Measurements from ENCODE around the gene SMARCAL1.
A peak's percentile ranks its signal among the peaks of the same experiment; 100 is the strongest.
"Not testable (repeated sequence)": the region's sequence is repeated elsewhere in the genome, so short reads cannot be mapped to it uniquely, and the experiment has no call there.

Gene SMARCAL1

DNA sequence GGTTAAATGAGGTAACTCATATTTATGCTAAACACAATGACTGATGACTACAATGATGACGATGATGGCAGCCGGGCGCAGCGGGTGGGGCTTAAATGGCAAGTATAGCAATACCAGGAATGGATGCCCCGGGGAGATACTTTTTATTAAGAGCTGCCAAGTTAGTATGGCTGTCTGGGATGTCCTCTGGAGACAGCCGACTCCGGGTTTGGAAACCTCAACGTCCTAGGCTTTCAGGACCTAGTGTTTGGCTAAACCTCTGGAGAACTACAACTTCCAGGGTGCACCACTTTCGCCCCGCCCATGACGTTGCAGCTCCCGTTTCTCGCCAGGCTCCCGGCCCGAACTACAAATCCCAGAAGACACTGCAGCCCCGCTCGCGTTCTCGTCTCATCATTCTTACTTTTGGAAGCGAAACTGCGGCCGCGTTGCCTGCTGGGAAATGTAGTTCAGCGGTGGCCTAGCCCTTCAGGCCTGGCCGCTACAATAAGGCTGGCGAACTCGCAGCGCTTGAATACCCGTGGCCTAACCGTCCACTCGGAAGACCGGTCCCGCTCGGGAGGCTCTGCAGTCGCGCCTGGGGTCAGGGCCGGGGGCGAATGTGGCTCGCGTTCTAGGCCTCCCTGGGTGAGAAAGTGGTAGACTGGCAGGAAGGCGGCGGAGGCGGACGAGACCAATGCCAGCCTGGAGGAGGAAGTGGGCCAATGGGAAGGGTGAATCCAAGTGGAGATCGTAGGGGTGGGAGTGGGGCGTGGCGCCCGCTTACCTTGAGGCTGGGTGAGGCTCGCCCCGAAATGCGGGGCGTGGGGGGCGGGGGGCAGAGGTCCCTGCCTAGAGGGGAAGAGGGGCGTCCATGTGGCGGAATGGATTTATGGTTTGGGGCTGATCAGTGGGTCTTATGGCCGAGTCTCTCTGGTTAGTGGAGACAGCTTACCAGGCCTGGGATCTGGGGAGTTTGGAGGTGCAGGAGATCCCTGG lies at the start of gene SMARCAL1:
Gene SMARCAL1, plus strand, starts transcription at position 463 of the 978 bp plus-strand sequence. CDS start 2,221 bp downstream, outside the sequence.
- peak; percentile 95 for DNase-seq (ENCODE audit: low read depth)

- peak; percentile 82 for DNase-seq (ENCODE audit: low read depth)
Observed at GRCh38 chr2:216362730-216363129, 49.6 kb upstream of the SMARCAL1 start.

DNA sequence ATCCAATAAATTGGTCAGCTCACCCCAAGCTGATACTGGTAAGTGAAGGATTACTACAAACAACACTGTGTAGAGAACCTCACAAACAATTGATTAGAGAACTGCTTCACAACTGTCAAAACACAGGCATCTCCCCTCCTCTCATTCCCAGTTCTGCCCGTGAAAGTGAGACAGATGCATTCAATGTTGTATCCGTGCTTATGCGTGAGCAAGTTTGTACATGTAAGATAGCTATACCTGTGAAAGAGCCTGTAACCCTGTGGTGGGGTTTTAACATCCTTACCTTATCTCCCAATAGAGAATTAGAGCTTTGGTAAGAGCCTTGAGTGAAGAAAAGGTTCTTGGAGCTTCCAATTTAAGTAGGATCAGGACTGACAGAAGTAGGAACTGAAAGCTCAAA lies 49.1 kb upstream of the SMARCAL1 start:
- DNase-seq (ENCODE audit: low read depth): no peak

- DNase-seq (ENCODE audit: low read depth): no peak
Observed at GRCh38 chr2:216365518-216365917, 46.8 kb upstream of the SMARCAL1 start.

- DNase-seq (ENCODE audit: low read depth): peak; percentile 26
Observed at GRCh38 chr2:216366777-216367471, 45.4 kb upstream of the SMARCAL1 start.

DNA sequence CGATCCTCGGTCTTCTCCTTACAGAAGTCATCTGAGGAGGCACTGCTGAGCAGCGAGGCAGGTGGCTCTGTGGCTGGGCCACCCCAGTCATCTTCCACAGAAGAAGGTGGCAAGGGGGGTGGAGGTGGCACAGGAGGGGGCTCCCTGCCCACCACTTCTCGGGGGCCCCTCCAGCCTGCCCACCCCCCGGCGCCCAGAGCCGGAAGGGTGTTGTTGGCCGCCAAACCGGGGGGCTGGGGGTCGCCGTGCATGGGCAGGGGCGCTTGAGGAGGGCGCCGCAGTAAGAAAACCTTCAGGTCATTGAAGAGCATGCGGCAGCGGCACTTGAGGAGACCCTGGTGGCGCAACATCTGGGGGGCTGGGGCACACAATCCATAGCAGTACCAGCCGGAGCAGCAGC lies 42.5 kb upstream of the SMARCAL1 start:
- no peak for DNase-seq (ENCODE audit: low read depth)

DNA sequence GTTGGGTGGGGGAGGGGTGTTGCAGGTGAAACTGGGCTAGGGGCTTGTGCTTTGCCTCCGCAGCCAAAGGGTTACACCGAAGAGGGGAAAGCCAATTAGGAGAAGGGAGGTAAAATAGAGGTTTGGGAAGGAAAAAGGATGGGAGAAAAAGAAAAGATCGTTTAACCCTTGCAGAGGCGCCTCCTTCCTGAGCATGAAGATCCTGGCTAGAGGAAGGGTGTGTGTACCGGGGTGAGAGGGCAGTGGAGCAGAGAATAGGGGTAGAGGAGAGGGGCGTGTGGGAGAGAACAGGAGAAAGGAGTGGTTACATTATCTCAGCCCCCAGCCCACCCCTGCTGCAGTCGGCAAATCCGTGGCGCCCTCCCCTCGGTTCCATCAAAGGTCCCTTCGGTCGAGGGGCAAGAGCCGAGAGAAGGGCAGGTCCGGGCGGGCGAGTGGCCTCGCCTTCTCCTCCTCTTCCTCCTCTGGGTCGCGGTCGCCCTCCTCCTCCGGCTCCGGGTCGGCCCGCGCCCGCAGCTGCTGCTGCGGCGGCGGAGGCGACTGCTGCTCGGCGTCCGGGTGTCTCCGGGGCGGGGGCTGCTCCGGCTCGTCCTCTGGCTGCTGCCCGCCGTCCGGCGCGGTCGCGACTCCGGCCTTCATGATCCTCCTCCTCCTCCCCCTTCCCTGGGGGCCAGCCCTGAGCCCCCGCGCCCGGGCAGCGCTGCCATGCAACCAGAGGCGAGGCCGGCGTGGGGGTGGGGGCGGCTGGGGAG lies 41.1 kb upstream of the SMARCAL1 start:
- no peak for DNase-seq (ENCODE audit: low read depth)

DNA sequence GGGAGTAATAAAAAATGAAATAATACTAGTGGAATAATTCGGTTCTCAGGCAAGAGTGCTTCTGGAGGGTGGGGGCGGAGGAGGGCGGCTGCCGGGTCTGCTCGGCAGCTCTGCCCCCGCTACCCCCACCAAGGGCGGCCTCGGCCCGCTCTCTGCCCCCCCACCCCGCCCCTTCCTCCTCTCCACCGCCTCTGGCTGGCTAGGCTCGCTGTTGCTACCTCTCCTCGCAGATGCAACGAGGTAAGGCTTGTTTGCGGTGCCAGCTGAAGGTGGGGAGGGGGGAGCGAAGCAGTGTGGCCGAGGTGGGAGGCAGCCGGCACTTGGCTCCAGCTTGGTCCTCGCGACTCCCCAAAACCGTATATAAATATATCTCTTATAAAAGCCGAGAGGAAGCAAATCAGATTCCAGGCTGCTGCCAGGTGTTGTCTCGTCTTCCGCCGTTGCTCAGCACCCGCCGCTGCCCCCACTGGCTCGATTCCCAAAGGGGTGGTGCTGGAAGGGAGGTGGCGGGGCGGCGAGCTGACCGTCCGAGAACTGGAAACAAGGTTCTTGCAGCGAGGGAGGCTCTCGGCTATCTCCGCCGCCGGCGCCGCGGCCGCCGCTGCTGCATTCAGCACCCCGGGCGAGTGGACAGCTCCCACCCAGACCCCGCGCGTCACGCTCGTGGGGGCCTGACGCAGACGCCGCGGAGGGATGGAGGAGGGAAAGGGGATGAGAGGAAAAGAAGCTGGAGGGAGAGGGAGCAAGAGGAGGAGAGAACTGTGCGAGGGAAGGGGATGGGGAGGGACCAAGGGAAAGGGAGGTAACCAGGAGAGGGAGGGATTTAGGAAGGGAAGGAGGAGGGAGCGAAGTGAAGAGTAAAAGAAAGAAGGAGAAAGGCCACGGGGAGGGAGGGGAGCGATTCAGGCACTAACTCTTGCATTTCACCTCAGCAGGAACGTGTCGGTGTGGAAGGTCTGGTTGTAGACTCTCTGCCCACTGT lies 40.3 kb upstream of the SMARCAL1 start, which contains the start of gene MARCHF4:
Gene MARCHF4, minus strand, starts transcription at position 763 of the 982 bp plus-strand sequence. CDS start 2,223 bp downstream, outside the sequence.
- peak; percentile 74 for DNase-seq (ENCODE audit: low read depth)

GRCh38 chr2:216372761-216373291 lies 39.5 kb upstream of the SMARCAL1 start:
- DNase-seq (ENCODE audit: low read depth): peak; percentile 74

- no peak for DNase-seq (ENCODE audit: low read depth)
Observed at GRCh38 chr2:216373896-216374295, 38.4 kb upstream of the SMARCAL1 start.

GRCh38 chr2:216375286-216375685 lies 37.0 kb upstream of the SMARCAL1 start:
- DNase-seq (ENCODE audit: low read depth): no peak

GRCh38 chr2:216379977-216380376 lies 32.3 kb upstream of the SMARCAL1 start:
- DNase-seq (ENCODE audit: low read depth): no peak

DNA sequence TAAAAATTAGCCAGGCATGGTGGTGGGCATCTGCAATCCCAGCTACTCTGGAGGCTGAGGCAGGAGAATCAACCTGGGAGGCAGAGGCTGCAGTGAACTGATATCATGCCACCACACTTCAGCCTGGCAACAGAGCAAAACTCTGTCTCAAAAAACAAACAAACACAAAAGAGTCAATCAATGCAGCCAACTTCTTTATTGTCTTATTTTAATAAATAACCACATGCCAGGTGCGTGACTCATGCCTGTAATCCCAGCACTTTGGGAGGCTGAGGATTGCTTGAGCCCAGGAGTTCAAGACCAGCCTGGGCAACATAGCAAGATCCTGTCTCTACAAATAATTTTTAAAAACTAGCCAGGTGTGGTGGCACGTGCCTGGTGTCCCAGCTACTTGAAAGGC lies 27.9 kb upstream of the SMARCAL1 start:
- DNase-seq (ENCODE audit: low read depth): not testable (repeated sequence)

DNA sequence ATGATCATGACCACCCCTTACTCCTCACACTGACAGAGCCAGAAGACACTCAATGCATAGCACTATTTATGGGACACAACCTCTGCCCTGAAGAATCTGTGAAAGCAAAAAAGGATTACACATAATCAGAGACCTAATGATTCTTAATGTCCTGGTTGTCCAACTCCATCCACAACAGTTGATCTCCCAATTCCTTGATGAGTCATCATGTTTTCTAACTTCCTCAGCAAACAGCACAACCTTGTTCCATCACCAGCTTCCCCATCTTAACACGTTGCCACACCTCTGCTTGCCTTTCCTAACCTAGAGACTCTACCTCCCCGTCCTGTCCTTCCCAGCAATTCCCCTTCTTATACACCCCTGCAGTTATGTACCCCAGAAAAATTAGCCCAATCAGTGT lies 26.8 kb upstream of the SMARCAL1 start:
- peak; percentile 21 for DNase-seq (ENCODE audit: low read depth)

- DNase-seq (ENCODE audit: low read depth): no peak
Observed at GRCh38 chr2:216387262-216387661, 25.0 kb upstream of the SMARCAL1 start.

GRCh38 chr2:216388046-216388884 lies 24.0 kb upstream of the SMARCAL1 start:
- DNase-seq (ENCODE audit: low read depth): no peak

- peak; percentile 69 for DNase-seq (ENCODE audit: low read depth)
Observed at GRCh38 chr2:216389570-216389969, 22.7 kb upstream of the SMARCAL1 start.

GRCh38 chr2:216391401-216391800 lies 20.9 kb upstream of the SMARCAL1 start:
- peak; percentile 38 for DNase-seq (ENCODE audit: low read depth)

DNA sequence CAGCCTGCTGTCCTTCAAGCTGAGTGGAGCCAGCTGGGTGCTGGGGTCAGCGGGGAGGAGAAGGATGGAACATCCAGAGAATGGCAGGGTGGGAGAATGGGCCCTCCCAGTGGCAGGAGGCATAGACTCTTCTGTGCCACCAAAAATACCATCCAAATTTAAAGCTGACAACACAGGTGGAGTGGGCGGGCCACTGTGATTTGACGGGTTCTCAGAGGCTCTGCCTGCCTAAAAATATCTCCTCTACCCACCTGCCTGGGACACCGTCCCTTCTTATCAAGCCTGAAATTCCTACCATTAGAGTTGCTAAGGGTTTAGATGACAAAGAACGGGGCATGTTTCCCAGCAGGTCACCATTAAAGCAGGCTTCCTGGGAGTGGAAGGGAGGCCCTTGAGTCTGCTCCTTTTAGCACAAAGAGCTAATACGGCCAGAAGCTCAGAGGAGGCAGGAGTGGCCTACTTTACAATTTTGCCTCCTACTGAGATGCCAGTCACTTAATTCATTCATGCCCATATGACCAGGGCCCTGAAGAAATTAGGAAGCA lies 20.2 kb upstream of the SMARCAL1 start:
- DNase-seq (ENCODE audit: low read depth): no peak
